NOMO-1 treated with dmso at 0.1 percent for 144 hours (cell line): ENCODE results near the gene GM2A.
A peak's percentile ranks its signal among the peaks of the same experiment; 100 is the strongest.
"Not testable (repeated sequence)": the region's sequence is repeated elsewhere in the genome, so short reads cannot be mapped to it uniquely, and the experiment has no call there.

Experiments used
- DNase-seq: peaks from one replicate; lab custom pipeline; 2025; ENCODE audit not compliant: unreplicated experiment; lab: John Stamatoyannopoulos, UW

GM2A gene

GRCh38 chr5:151284392-151284967, 31.5 kb downstream of the GM2A start:
- DNase-seq: peak; percentile 0

GRCh38 chr5:151285683-151286082, 32.7 kb downstream of the GM2A start:
- no peak for DNase-seq

- no peak for DNase-seq
Observed at GRCh38 chr5:151286246-151286645, 33.3 kb downstream of the GM2A start.

- no peak for DNase-seq
Observed at GRCh38 chr5:151288180-151288579, 35.2 kb downstream of the GM2A start.

- DNase-seq: no peak
Observed at GRCh38 chr5:151293624-151294023, 40.6 kb downstream of the GM2A start.

GRCh38 chr5:151295138-151295537, 42.2 kb downstream of the GM2A start:
- peak; percentile 41 for DNase-seq

GRCh38 chr5:151295791-151296477, 42.9 kb downstream of the GM2A start:
- peak; percentile 72 for DNase-seq

- DNase-seq: no peak
Observed at GRCh38 chr5:151296478-151296830, 43.5 kb downstream of the GM2A start.

GRCh38 chr5:151296974-151297373, 44.0 kb downstream of the GM2A start:
- no peak for DNase-seq

GRCh38 chr5:151298063-151298855, 45.3 kb downstream of the GM2A start:
- peak; percentile 5 for DNase-seq

- DNase-seq: no peak
Observed at GRCh38 chr5:151303666-151304065, 50.7 kb downstream of the GM2A start, which contains the start of gene SLC36A3. Gene SLC36A3, minus strand, starts transcription at chr5:151303766. Its CDS starts 412 bp downstream, at chr5:151303354.

GRCh38 chr5:151309266-151309665, 56.3 kb downstream of the GM2A start:
- not testable (repeated sequence) for DNase-seq

- not testable (repeated sequence) for DNase-seq
Observed at GRCh38 chr5:151309821-151310220, 56.8 kb downstream of the GM2A start.

- no peak for DNase-seq
Observed at GRCh38 chr5:151310932-151311331, 57.9 kb downstream of the GM2A start.

- no peak for DNase-seq
Observed at GRCh38 chr5:151312756-151313324, 59.9 kb downstream of the GM2A start.

GRCh38 chr5:151313357-151313756, 60.4 kb downstream of the GM2A start:
- DNase-seq: no peak

GRCh38 chr5:151315998-151316597, 63.1 kb downstream of the GM2A start:
- no peak for DNase-seq

GRCh38 chr5:151317871-151318270, 64.9 kb downstream of the GM2A start:
- no peak for DNase-seq

- DNase-seq: no peak
Observed at GRCh38 chr5:151318850-151319732, 66.1 kb downstream of the GM2A start.
